ENCODE results near the gene RNF103.

DNA sequence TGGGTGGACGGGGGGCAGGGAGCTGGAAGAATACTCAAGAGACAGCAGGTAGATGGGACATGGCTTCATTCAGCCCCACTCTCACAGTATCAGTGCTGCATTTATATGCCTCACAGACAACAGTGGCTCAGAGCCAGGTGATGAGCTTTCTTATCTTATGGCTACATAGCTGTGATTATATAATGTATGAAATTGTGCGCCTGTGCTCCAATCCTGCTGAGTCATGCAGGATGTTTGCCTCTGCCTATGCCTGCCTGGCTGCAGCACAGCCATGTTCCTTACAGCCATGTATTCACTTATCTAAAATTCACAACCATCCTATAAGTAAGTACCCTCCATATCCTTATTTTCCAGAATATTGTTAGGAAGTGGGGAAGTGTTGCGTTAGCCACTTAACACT, 37.7 kb upstream of the RNF103 start:
- TF ChIP-seq TAF1 (IDR thresholded peaks at IDR 0.05; ENCODE audit: low read depth, low read length) (no peak), POLR2AphosphoS5 (IDR thresholded peaks at IDR 0.05; ENCODE audit: low read depth, low read length) (no peak)

Data from GM12891 (cell line).